HepG2 (cell line): ENCODE measurements around the gene WWC2. TPM values are rescaled to one million over a fixed set of nuclear protein-coding genes. Genes with fewer than 3 reads are reported as not detected.

Source experiments
- ASH2L ChIP-seq: fragments of 300-600, 200-600 bp; sonication (generic); IDR thresholded peaks from 2 replicates; pipeline ENCODE4 v1.7.0; 2017; ENCODE audit warnings: low read depth, mild to moderate bottlenecking, moderate library complexity, mixed read lengths, low read length; ENCODE audit not compliant: insufficient read length
- DBP ChIP-seq: sonication (generic); formaldehyde crosslinking; IDR thresholded peaks from 2 replicates; pipeline ENCODE4 v1.4.0; 2020; ENCODE audit warnings: missing genetic modification reagents; ENCODE audit errors: not compliant biosample characterization
- ELF1 ChIP-seq: sonication (generic); formaldehyde crosslinking; IDR thresholded peaks from 2 replicates; pipeline ENCODE4 v1.4.0; 2020; ENCODE audit warnings: missing genetic modification reagents
- HMGXB4 ChIP-seq, 2 experiments: sonication (generic) in 1 of 2; formaldehyde crosslinking in 1 of 2; IDR thresholded peaks; 2 replicates each; pipeline versions ENCODE4 v1.4.0 to v1.6.1; 2018 to 2020; ENCODE audit warnings: missing genetic modification reagents in 2 of 2, borderline replicate concordance in 1 of 2, low read depth in 1 of 2, mild to moderate bottlenecking in 1 of 2, missing biosample characterization in 1 of 2
- JDP2 ChIP-seq: sonication (generic); formaldehyde crosslinking; IDR thresholded peaks from 2 replicates; pipeline ENCODE4 v1.8.1; 2022; ENCODE audit warnings: missing genetic modification reagents, borderline replicate concordance
- PHF8 ChIP-seq: sonication (generic); formaldehyde crosslinking; IDR thresholded peaks from 2 replicates; pipeline ENCODE4 v1.5.0; 2020; ENCODE audit warnings: missing genetic modification reagents
- RERE ChIP-seq: IDR thresholded peaks from 2 replicates; pipeline ENCODE4 v1.6.1; 2016; ENCODE audit warnings: low read depth, missing genetic modification reagents, missing compliant biosample characterization
- SNAPC5 ChIP-seq: sonication (generic); formaldehyde crosslinking; IDR thresholded peaks from 2 replicates; pipeline ENCODE4 v1.8.1; 2023; ENCODE audit warnings: mild to moderate bottlenecking, missing genetic modification reagents, borderline replicate concordance
- SP4 ChIP-seq: sonication (generic); formaldehyde crosslinking; IDR thresholded peaks from 2 replicates; pipeline ENCODE4 v1.8.1; 2023; ENCODE audit warnings: mild to moderate bottlenecking, missing genetic modification reagents
- TIGD3 ChIP-seq: sonication (generic); formaldehyde crosslinking; IDR thresholded peaks from 2 replicates; pipeline ENCODE4 v1.5.1; 2020; ENCODE audit warnings: mild to moderate bottlenecking, missing genetic modification reagents, borderline replicate concordance
- ZBTB7B ChIP-seq: sonication (generic); formaldehyde crosslinking; IDR thresholded peaks from 2 replicates; pipeline ENCODE4 v1.4.0; 2020; ENCODE audit warnings: missing genetic modification reagents
- ZNF207 ChIP-seq: fragments of 450-650 bp; IDR thresholded peaks from 2 replicates; pipeline ENCODE4 v1.6.1; 2016; ENCODE audit warnings: antibody characterized with exemption, borderline replicate concordance
- ZNF446 ChIP-seq: sonication (generic); formaldehyde crosslinking; IDR thresholded peaks from 2 replicates; pipeline ENCODE4 v1.5.0; 2020; ENCODE audit warnings: mild to moderate bottlenecking, missing genetic modification reagents
- ZNF710 ChIP-seq: sonication (generic); formaldehyde crosslinking; IDR thresholded peaks from 2 replicates; pipeline ENCODE4 v1.5.0; 2020; ENCODE audit warnings: mild to moderate bottlenecking, missing genetic modification reagents, borderline replicate concordance
- ZNF772 ChIP-seq: sonication (generic); formaldehyde crosslinking; IDR thresholded peaks from 2 replicates; pipeline ENCODE4 v1.5.0; 2020; ENCODE audit warnings: mild to moderate bottlenecking, missing genetic modification reagents
- ZNF841 ChIP-seq: sonication (generic); formaldehyde crosslinking; IDR thresholded peaks from 2 replicates; pipeline ENCODE4 v1.8.1; 2023; ENCODE audit warnings: missing genetic modification reagents, borderline replicate concordance
- polyA plus RNA-seq, 8 experiments: library from polyadenylated mRNA; depleted of rRNA in 3 of 8; stranded (reverse) in 7 of 8; unstranded in 1 of 8; fragments of >200 nt; fragmentation: Illumina TruSeq in 4 of 8; extraction: Trizol in 4 of 8; gene quantifications; 2 replicates each; pipeline versions ENCODE4 v1.2.1 to v1.2.3, GENCODE V29; 2011 to 2016; ENCODE audit warnings: low read depth in 4 of 8, missing spikeins in 1 of 8, mixed read lengths in 1 of 8; ENCODE audit not compliant: insufficient read depth in 1 of 8
- total RNA-seq, 5 experiments: library from RNA; depleted of rRNA; stranded (reverse); fragments of >200 nt; fragmentation: Illumina TruSeq; extraction: Trizol; gene quantifications; 2 replicates each; pipeline ENCODE4 v1.2.3, GENCODE V29; 2016; ENCODE audit warnings: low read depth in 1 of 5

Gene WWC2
- total and polyA plus RNA-seq, 2 of the 13 experiments (the other 11 are each of a cell fraction or from before 2014, with no cell fraction given): 40.0 to 50.1 TPM

- TF ChIP-seq TIGD3 (CRISPR knock-in tag) (no peak), PHF8 (CRISPR knock-in tag) (no peak), SNAPC5 (no peak), ELF1 (CRISPR knock-in tag) (no peak), RERE (CRISPR knock-in tag) (no peak), SP4 (CRISPR knock-in tag) (no peak), ZNF841 (CRISPR knock-in tag) (no peak), ZNF446 (CRISPR knock-in tag) (no peak), ASH2L (peak; percentile 54), ZNF710 (CRISPR knock-in tag) (no peak), HMGXB4 (CRISPR knock-in tag; IDR thresholded peaks at IDR 0.05; ENCODE audit: borderline replicate concordance in 1 of 2, low read depth in 1 of 2) (no peak), ZNF772 (CRISPR knock-in tag) (no peak), ZBTB7B (CRISPR knock-in tag) (peak; percentile 86), JDP2 (CRISPR knock-in tag) (no peak), ZNF207 (no peak), DBP (no peak)
Observed at GRCh38 chr4:183154701-183155391, 55.8 kb downstream of the WWC2 start (continued).
